Measurements from ENCODE around the gene SDK2.

Gene SDK2

DNA sequence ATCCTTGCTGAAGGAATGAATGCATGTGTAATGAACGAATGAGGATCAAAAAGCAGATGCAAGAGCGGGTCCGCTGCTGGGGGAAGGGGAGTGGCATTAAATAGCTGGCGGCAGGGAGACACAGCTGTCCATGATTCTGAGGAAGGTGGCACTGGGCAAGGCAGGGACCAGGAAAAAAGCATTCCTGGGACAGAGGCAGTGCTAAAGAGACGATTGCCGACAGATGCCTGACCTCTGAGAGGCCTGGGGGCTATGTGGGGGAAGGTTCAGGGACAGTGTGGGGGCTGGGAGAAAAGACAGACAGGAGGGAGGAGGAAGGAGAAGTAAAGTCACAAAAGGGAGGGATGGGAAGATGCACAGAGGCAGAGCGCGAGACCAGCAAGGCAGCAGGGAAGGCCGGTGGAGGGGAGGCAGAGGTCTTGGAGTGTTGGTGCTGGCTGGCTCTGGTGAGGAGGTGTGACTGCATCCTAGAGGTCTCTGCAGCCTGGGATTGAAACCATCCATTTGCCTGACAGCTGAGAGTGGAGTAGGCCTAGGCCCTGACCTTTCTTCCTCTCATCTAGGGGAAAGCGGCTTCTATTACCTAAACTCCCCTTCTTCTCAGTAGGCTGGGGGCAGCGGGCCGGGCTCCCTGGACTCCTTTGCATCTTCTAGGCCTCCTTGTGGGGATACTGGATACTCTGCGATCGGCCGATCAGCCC, 109.9 kb downstream of the SDK2 start:
- DNase-seq (ENCODE audit: low read depth in 1 of 2, low spot score in 1 of 2): no peak
- TF ChIP-seq CTCF (IDR thresholded peaks at IDR 0.05; ENCODE audit: insufficient read depth, low read length) (no peak), GABPA (IDR thresholded peaks at IDR 0.05; ENCODE audit: low read depth) (no peak), REST (IDR thresholded peaks at IDR 0.05; ENCODE audit: insufficient replicate concordance, low read depth) (no peak), SPI1 (IDR thresholded peaks at IDR 0.05; ENCODE audit: borderline replicate concordance, low read depth) (no peak), POLR2AphosphoS5 (IDR thresholded peaks at IDR 0.05; ENCODE audit: low read depth) (no peak)
- Histone ChIP-seq H3K27me3 (ENCODE audit: insufficient read depth, poor library complexity, severe bottlenecking) (no peaks in the 10 kb centered on the region), H3K27ac (replicated peaks) (no peak overlapping the region), H3K4me3 (replicated peaks; ENCODE audit: insufficient read depth, low read length) (no peak overlapping the region)

- no peaks in the 10 kb centered on the region for H3K27me3 ChIP-seq (ENCODE audit: insufficient read depth, poor library complexity, severe bottlenecking)
- H3K4me3 ChIP-seq (replicated peaks; ENCODE audit: insufficient read depth, low read length): no peak overlapping the region
- TF ChIP-seq POLR2AphosphoS5 (IDR thresholded peaks at IDR 0.05; ENCODE audit: low read depth): no peak
- no peak for TF ChIP-seq REST (IDR thresholded peaks at IDR 0.05; ENCODE audit: insufficient replicate concordance, low read depth)
- no peak for TF ChIP-seq CTCF (IDR thresholded peaks at IDR 0.05; ENCODE audit: insufficient read depth, low read length)
- no peak for TF ChIP-seq SPI1 (IDR thresholded peaks at IDR 0.05; ENCODE audit: borderline replicate concordance, low read depth)
- no peak for TF ChIP-seq GABPA (IDR thresholded peaks at IDR 0.05; ENCODE audit: low read depth)
- no peak for DNase-seq (ENCODE audit: low read depth in 1 of 2, low spot score in 1 of 2)
- no peak overlapping the region for H3K27ac ChIP-seq (replicated peaks)
Measured at GRCh38 chr17:73533781-73534180, 110.5 kb downstream of the SDK2 start.

DNA sequence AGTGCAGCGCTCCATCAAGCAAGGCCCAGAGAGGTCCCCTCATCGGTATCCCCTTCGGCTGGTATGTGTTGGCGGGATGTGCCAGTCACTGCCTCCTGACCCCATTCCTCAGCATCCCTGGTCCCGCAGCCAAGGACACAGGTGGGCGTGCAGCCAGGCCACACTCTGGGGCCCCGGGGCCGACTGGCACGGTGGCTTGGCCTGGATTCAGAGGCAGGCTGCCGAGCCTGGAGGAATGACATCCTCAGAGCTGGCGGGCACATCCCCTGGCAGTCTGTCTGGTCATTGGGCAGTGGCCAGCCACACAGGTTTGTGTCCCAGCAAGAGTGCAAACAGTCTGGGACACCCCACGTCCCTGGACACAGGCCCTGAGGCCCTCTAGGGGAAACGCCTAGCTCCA, 111.1 kb downstream of the SDK2 start:
- H3K4me3 ChIP-seq (replicated peaks; ENCODE audit: insufficient read depth, low read length): no peak overlapping the region
- H3K27ac ChIP-seq (replicated peaks): no peak overlapping the region
- TF ChIP-seq POLR2AphosphoS5 (IDR thresholded peaks at IDR 0.05; ENCODE audit: low read depth) (no peak), SPI1 (IDR thresholded peaks at IDR 0.05; ENCODE audit: borderline replicate concordance, low read depth) (no peak), REST (IDR thresholded peaks at IDR 0.05; ENCODE audit: insufficient replicate concordance, low read depth) (no peak), GABPA (IDR thresholded peaks at IDR 0.05; ENCODE audit: low read depth) (no peak), CTCF (IDR thresholded peaks at IDR 0.05; ENCODE audit: insufficient read depth, low read length) (no peak)
- no peak for DNase-seq (ENCODE audit: low read depth in 1 of 2, low spot score in 1 of 2)
- H3K27me3 ChIP-seq (ENCODE audit: insufficient read depth, poor library complexity, severe bottlenecking): no peaks in the 10 kb centered on the region
